Hypothalamus (tissue), 51 donors: ENCODE data around the gene USP54.

Experiments used
- DNase-seq, 51 donors: peaks; one replicate each; lab custom pipeline; 2025; lab: John Stamatoyannopoulos, UW

The USP54 gene

DNA sequence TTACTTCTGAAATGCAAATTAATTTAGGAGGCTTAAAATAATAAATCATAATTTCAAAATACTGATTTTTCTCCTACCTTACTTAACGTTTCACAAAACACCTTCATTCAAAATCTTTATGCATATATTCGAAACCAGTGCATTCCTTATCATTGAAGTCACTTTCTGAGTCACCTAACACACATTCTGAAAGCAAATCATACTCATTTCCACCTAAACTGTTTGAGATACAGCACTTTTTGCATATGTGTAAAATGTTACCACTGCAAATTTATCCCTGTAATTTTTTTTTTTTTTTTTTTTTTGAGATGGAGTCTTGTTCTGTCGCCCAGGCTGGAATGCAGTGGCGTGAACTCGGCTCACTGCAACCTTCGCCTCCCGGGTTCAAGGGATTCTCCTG lies 111.0 kb downstream of the USP54 start:
- DNase-seq: no peak

DNA sequence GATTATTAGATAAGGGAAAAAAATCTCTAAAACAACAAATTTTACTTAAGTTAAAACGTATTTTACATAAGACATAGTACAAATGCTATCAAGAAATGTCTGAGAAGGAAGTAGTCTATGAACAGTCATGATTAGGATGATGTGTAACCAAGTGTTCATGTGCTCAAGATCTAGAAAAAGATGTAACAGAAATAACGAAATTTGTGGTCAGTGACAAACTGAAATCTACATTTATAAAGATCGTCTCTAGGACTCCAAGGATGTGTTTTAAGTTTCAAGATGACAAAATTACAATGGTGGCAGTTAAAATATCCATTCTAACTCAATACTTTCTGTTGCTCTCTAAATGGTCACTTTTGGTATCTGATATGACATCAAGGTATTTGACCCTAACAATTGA lies 112.5 kb downstream of the USP54 start:
- no peak for DNase-seq

GRCh38 chr10:73471226-73471625 lies 119.9 kb downstream of the USP54 start:
- DNase-seq: no peak

GRCh38 chr10:73469579-73469978 lies 121.6 kb downstream of the USP54 start:
- no peak for DNase-seq

DNA sequence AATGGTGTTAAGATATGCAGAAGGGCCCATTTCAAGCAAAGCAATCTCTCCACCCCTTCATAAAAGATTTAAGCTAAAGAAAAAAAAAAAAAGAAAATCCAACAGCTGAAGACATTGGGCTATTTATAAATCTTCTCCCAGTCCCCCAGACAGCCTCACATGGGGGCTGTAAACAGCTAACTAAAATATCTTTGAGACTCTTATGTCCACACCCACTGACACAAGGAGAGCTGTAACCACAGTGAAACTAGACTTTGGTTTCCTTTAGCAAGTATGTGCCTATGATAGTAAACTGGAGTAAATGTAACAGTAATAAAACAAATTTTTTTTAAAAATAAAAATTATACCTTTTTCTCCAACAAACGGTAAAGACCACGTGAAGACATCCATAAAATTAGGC lies 123.9 kb downstream of the USP54 start:
- DNase-seq: no peak

DNA sequence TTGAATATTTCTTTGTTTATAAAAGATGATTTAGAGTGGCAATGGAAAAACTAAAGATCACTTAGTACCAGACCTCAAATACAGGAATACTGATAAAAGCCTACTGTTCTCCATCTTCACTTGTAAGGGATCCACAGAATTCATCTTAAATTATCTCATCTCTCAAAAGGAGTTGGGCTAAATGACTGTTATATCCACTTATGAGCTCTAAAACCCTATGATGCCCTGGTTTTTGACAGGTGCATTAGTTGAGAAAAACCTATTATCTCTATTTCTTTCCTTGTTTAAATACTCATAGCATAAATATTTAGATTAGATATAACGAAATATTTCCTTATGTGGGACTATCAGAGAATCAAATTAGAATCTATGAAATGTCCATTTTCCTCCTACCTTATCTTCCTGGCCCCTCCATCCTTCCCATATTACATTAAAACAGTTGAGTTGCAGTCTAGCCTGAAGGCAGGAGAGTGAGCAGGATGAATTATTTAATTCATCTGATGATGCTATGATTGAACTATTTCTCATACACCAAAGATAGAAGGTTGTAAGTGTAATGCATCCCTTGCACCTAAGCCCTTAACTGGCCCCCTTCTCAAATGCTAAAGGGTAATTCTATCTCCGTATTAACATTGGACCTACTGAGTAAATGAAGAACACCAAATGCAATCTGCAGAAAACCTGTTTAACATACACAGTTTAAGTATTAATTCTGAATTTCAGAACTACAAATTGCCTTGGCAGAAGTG lies 125.0 kb downstream of the USP54 start:
- no peak for DNase-seq

DNA sequence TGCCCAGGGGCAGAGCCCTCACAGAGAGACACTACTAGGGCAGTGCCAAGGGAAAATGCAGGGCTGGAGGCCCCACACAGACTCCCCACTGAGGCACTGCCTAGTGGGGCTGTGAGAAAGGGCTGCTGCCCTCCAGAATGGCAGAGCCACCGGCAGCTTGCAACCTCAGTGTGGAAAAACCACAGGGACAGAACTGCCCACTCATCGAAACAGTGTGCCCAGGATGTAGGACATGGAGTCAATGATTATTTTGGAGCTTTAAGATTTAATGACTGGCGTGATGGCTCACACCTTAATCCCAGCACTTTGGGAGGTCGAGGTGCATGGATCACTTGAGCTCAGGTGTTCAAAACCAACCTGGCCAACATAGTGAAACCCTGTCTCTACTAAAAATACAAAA lies 130.2 kb downstream of the USP54 start:
- DNase-seq: no peak

DNA sequence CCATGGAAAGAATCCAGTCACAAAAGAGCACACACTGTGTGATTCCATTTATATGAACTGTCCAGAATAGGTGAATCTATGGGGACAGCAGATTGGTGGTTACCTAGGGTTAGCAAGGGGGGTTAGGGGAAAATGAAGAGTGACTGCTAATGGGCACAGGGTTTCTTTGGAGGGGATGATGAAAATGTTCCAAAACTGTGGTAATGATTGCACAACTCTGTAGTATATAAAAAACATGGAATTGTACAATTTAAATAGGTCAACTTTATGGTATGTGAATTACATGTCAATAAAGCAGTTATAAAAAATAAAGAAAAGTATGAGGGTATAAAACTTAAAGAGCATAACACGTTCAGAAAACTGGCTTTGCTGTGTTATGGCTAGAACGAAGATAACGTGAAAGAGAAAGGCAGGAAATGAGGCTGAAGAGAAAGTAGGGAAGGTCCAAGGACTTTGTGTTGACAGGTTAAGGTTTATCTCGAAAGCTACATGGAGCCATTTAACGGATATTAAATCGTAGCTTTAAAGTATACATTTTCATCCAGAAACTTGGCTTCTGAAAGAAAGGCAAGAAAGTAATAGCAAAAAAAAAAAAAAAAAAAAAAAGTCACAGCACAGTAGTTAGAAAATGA lies 131.3 kb downstream of the USP54 start:
- no peak for DNase-seq

DNA sequence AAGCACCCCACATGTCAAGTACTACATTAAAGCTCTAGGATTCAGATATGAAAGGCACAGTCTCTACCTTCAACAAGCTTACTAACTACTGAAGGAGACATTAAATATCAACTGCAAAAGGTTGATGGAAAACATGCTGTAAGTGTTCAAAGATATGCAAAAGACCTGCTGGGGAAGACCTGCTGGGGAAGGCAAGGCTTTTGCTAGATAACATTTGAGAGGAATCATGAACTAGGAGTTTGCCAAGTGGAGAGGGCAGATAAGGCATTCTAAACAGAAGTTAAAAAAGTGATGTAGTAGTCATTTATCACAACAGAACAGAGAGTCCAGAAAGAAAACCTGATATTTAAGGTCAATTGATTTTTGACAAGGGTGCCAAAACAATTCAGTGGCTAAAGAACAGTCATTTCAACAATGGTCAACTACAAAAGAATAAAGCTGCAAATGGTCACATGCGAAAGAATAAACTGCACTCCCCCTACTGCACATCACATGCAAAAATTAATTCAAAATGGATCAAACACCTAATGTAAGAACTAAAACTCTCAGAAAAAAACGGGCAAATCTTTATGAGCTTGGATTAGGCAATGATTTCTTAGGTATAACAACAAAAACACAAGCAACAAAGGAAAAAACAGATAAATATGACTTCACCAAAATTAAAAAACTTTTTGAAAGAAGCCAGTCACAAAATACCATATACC lies 134.8 kb downstream of the USP54 start:
- DNase-seq: no peak

DNA sequence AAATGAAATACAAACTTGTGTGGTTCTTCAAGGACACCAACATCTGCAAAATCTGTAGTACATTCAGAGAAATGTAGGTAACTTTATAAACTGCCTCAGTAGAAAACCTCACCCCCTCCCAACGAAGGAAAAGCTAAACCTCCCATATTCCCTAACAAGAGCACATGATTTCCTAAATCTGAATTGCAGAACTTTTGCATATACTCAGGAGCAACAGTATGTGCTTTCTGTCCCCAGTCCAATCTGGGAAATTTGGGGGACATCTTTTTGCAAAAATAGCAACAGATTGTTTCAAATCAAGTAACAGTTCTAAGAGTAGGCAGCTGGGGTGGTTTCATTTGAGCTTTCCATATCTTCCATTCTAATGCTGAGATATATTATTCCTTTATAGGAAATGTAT lies 142.0 kb downstream of the USP54 start:
- DNase-seq: no peak

GRCh38 chr10:73448384-73448783 lies 142.8 kb downstream of the USP54 start:
- no peak for DNase-seq
